Epithelial cell of esophagus (primary cell): Measurements from ENCODE around the gene EHMT2.
"Not testable (repeated sequence)": the region's sequence is repeated elsewhere in the genome, so short reads cannot be mapped to it uniquely, and the experiment has no call there.

Experiments used
- DNase-seq: peaks from one replicate; pipeline ENCODE4 v3.0.0; 2010; ENCODE audit warnings: low read depth
- H3K4me3 ChIP-seq: 2 replicates; pipeline ENCODE4 v1.5.1; 2011; ENCODE audit warnings: mild to moderate bottlenecking, low read length, control low read depth
- CTCF ChIP-seq: IDR thresholded peaks from 2 replicates; pipeline ENCODE4 v1.5.1; 2011; ENCODE audit warnings: low read depth, mild to moderate bottlenecking, low read length, control low read depth, inconsistent platforms; ENCODE audit not compliant: insufficient read depth; ENCODE audit errors: missing control alignments

Gene EHMT2

GRCh38 chr6:31862344-31863235, 34.9 kb downstream of the EHMT2 start, which contains the start of gene NEU1:
Gene NEU1, minus strand, starts transcription at chr6:31862821. Its CDS starts 45 bp downstream, at chr6:31862776.
- no peak for TF ChIP-seq CTCF
- DNase-seq: peak; percentile 100
- peak within 1 kb of the TSS; percentile 92 for H3K4me3 ChIP-seq

DNA sequence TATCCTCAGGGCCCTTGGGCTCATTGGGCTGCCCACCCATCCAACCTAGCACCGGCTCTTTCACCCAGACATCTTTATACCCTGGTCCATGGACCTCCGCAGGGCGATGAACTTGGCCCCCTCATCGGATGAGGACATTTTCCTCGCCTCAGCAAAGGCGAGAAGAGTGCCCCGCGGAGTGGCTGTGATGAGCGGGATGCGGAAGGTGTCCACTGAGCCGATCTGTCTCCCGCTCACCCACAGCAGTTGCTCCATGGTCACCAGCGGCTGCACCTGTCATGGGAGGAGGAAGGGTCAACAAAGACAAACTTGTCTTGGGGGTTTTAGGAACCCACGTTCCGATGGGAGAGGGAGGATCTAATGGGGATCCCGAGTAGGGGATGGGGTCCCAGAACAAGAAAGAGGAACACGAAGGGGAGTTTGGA, 35.6 kb downstream of the EHMT2 start:
- DNase-seq: no peak
- peak overlapping the region; percentile 92 for H3K4me3 ChIP-seq
- TF ChIP-seq CTCF: no peak

DNA sequence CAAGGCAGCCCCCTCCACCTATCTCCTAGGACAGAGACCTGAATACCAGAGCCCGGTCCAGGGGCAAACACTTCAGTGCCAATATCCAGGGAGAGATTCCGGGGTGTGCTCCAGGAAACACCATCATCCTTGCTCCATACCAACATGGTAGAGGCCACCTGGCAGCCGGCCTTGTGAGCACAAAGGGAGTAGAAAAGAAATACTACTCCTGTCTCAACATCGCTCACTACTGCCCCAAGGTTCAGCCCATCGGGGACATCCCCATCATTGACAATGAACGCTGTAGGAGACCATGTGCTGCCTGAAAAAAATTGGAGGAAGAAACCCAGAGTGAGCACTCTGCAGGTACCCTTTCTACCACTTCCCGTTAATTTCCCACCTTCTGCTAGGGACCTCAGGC, 36.3 kb downstream of the EHMT2 start:
- H3K4me3 ChIP-seq: no peak overlapping the region
- no peak for TF ChIP-seq CTCF
- DNase-seq: no peak

GRCh38 chr6:31860349-31860748, 37.1 kb downstream of the EHMT2 start:
- TF ChIP-seq CTCF: no peak
- DNase-seq: no peak
- no peak overlapping the region for H3K4me3 ChIP-seq

DNA sequence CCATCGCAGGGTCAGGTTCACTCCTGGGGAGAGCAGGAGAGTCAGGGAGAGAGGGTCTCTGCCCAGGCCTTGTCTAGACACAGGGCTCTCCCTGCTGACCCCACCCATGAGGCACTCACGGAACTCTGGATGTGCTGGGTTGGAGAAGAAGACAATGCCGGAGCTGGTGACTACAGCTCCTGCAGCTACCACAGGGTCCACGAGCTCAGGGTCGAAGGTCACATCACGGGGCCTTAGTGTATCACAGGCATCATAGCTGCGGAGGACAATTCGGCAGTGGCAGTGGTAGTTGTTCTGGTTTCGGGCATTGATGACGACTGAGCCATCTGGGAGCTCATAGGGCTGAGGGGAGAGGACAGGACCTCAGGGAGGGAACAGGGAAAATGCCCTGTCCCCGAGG, 37.6 kb downstream of the EHMT2 start:
- TF ChIP-seq CTCF: no peak
- no peak for DNase-seq
- H3K4me3 ChIP-seq: no peak overlapping the region

DNA sequence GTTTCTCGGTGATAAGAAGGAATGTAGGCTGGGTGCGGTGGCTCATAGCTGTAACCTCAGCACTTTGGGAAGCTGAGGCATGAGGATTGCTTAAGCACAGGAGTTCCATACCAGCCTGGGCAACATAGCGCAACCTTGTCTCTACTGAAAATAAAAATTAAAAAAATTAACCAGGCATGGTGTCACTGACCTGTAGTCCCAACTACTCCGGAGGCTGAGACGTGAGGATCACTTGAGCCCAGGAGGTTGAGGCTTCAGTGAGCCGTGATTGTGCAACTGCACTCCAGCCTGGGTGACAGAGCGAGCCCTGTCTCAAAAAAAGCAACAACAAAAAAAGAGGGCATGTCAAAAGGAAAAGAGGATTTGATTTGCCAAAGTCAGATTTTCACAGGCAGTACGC, 38.8 kb downstream of the EHMT2 start:
- no peak overlapping the region for H3K4me3 ChIP-seq
- TF ChIP-seq CTCF: no peak
- no peak for DNase-seq

DNA sequence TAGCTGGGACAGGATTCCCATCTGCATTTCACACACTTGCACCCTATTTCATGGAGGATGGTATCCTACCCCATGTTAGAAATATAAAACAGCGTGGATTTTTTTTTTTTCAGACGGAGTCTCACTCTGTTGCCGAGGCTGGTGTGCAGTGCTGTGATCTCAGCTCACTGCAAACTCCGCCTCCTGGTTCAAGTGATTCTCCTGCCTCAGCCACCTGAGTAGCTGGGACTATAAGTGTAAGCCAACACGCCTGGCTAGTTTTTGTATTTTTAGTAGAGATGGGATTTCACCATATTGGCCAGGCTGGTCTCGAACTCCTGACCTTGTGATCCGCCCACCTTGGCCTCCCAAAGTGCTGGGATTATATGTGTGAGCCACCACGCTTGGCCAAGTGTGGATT, 39.7 kb downstream of the EHMT2 start:
- DNase-seq, H3K4me3 ChIP-seq: not testable (repeated sequence)

DNA sequence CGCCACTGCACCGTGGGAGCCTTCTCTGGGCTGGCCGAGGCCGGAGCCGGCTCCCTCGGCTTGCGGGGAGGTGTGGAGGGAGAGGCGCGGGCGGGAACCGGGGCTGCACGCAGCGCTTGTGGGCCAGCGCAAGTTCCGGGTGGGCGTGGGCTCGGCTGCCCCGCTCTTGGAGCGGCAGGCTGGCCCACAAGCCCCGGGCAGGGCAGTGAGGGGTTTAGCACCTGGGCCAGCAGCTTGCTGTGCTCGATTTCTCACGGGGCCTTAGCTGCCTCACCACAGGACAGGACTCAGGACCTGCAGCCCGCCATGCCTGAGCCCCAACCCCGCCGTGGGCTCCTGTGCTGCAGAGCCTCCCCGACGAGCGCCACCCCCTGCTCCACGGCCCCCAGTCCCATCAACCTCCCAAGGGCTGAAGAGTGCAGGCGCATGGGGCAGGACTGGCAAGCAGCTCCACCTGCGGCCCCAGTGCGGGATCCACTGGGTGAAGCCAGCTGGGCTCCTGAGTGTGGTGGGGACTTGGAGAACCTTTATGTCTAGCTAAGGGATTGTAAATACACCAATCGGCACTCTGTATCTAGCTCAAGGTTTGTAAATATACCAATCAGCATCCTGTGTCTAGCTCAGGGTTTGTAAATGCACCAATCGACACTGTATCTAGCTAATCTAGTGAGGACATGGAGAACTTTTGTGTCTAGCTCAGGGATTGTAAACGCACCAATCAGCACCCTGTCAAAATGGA, 45.3 kb downstream of the EHMT2 start:
- H3K4me3 ChIP-seq, DNase-seq: not testable (repeated sequence)
